GM18505 (cell line): ENCODE data around the gene UMODL1.
"Not testable (repeated sequence)": the region's sequence is repeated elsewhere in the genome, so short reads cannot be mapped to it uniquely, and the experiment has no call there.

ENCODE experiments used
- ATAC-seq: cut with Tn5 transposase; IDR thresholded peaks from one replicate; pipeline ENCODE4 v1.9.1; 2021; ENCODE audit not compliant: unreplicated experiment
- POLR2A ChIP-seq: IDR thresholded peaks from 4 replicates; pipeline ENCODE4 v1.6.1; 2011; ENCODE audit warnings: borderline replicate concordance; ENCODE audit not compliant: insufficient read depth, insufficient read length; ENCODE audit errors: extremely low read depth

The UMODL1 gene

DNA sequence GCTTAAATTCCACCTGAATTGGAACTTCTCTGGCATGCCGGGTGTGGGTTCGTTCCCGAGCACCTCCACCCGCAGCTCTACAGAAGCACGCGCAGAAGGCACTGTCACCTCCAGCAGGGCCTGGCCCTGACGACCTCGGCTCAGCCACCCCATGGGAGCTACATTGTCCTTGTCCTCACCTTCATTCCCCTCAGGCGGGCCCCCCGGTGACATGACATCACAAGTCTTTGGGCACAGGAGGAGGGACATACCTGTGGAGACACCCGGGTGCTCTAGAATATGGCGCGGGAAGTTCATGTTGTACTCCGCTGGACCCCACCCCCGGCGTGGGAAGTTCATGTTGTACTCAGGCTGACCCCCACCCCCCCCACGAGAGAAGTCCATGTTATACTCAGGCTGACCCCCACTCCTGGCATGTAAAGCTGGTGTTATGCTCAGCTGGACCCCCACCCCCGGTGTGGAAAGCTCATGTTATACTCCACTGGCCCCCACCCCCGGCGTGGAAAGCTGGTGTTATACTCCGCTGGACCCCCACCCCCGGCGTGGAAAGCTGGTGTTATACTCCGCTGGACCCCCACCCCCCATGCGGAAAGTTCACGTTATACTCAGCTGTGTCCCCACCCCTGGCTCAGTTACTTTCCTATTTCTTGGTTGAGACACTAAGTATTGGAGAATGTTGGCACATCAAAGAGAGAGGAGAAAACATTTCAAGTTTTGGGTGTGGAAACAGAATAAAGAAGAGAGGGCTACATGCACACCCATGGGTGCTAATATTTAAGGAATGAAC is 37.6 kb downstream of the UMODL1 start:
- TF ChIP-seq POLR2A = no peak
- no peak for ATAC-seq

DNA sequence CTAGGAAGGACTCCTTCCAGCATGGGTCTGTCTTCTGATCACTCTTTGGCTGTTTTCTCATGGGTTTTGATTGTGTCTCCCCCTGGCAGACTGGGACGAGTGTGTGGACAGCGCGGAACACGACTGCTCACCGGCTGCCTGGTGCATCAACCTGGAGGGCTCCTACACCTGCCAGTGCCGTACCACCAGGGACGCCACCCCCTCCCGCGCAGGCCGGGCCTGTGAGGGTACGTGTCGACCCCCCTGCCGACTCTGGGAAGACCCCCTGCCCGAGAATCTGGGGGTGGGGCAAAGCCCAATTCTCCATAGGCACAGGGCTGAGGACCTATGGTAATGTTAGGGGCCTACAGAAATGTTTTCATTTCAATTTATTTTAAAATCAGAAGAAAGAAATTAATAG is 38.4 kb downstream of the UMODL1 start:
- no peak for TF ChIP-seq POLR2A

DNA sequence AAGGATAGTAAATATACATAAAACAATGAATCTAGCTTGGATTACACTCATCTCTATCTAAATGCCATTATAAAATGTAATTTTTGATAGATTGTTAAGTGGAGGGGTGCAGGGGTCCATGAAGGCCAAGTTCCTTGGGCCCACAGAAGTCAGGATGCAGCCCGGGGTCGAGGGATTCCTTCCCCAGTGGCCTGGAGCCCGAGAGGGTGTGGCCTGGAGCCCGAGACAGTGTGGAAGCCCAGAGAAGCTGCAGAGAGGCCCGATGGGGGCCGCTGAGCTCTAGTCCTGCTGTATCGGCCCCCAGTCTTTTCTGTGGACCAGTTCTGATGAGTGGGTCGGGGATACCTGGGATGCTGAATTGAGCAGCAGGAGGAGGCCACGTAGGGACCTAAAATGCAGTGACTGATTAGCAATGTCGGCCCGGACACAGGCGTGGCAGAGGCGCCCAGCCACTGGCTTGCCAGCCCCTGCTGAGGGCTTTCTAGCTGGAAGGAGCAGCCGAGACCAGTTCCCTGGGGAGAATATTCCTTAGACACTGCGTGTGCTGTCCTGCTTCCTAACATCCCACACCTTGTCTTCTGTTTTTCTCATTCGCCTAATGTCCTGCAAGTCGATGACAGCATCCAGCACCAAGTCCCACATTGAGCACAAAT is 38.9 kb downstream of the UMODL1 start:
- TF ChIP-seq POLR2A = no peak
- no peak for ATAC-seq

More for the DNA sequence above, 38.4 kb downstream of the UMODL1 start:
- ATAC-seq = no peak

DNA sequence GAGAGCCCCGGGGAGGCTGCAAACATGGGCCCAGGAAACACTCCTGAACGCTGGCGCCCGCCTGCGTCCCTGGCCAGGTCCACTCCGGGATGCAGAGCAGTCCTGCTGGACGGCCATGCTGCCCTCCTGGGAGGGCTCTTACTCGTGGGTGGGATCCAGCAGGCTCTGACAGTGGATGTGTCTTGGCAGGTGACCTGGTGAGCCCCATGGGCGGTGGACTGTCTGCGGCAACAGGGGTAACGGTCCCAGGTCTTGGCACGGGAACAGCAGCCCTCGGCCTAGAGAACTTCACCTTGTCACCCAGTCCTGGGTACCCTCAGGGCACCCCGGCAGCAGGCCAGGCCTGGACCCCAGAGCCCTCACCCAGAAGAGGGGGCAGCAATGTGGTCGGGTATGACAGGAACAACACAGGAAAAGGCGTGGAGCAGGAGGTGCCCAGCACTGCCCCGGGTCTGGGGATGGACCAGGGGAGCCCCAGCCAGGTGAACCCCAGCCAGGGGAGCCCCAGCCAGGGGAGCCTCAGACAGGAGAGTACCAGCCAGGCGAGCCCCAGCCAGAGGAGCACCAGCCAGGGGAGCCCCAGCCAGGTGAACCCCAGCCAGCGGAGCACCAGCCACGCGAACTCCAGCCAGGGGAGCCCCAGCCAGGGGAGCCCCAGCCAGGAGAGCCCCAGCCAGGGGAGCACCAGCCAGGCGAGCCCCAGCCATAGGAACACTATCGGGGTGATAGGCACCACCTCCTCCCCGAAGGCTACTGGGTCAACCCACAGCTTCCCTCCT is 39.8 kb downstream of the UMODL1 start:
- TF ChIP-seq POLR2A = no peak
- ATAC-seq = no peak

DNA sequence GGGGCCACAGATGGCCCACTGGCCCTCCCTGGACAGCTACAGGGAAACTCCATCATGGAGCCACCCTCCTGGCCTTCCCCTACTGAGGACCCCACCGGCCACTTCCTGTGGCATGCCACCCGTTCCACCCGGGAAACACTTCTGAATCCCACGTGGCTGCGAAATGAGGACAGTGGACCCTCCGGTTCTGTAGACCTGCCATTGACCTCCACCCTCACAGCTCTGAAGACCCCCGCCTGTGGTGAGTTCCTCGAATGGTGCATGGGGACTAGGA is 40.3 kb downstream of the UMODL1 start:
- no peak for ATAC-seq
- no peak for TF ChIP-seq POLR2A

DNA sequence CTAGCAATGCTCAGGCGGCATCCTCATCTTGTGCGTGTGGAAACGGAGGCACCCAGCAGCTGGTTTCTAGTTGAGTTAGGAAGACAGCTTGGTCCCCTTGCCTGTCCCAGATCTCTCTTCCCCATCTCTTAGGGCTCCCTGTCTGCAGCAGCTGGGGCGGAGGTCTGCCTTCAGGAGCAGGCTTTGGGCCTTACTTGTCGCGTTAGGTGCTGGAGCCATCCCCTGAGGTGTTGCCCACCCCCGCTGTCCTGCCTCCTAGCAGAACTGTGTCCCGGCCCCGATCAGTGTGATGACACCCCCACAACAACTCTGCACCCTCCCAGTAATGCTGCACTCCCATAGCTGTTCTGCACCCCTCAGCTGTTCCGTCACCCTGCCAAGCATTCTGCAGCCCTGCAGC is 40.7 kb downstream of the UMODL1 start:
- no peak for ATAC-seq
- no peak for TF ChIP-seq POLR2A

DNA sequence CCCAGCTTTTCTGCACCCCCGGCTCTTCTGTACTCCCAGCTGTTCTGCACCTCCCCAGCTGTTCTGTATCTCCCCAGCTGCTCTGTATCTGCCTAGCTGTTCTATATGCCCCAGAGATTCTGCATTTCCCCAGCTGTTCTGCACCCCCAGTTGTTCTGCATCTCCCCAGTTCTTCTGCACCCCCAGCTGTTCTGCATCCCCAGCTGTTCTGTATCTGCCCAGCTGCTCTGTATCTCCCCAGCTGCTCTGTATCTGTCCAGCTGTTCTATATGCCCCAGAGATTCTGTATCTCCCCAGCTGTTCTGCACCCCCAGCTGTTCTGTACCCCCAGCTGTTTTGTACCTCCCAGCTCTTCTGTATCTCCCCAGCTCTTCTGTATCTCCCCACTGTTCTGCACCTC is 41.1 kb downstream of the UMODL1 start:
- ATAC-seq = no peak
- TF ChIP-seq POLR2A = no peak

DNA sequence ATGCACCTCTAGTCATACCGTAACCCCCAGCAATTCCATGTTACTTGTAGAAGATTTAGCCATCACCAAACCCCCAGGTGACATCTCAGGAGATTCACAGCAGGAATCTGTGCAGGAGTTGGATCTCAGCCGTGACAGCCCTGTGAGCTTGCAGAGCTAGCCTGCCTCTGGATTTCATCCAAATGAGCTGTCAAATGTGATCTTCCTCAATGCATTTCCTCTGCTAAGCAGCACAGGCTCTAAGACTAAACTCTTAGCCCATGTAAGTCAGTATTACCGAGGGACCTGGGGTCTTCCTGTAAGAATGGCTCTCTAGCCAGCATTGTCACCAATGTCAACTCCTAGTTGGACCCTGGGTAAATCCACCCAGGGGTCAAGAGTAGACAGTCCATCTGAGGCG is 41.7 kb downstream of the UMODL1 start:
- no peak for ATAC-seq
- TF ChIP-seq POLR2A = no peak

DNA sequence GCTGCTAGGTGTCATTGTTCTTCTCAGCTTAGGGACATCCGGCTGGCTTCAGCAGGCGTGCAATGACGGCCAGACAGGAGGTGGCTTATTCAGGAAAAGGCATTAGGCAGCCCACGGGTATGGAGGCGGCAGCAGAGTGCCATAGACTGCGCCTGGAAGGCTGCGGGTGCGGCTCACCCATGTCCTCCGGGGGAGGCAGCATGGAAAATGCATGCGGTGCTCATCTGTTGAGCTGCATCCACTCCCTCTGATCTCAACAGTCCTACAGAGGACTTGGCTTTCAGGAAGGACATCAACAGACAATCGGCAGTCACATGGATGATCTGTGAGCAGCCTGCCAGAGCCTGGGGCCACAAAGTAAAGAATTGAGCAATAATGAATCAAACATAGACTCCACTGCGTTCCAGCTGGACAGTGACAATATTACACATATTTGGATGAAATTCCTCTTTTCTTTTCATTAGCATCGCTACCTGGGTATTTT is 42.9 kb downstream of the UMODL1 start:
- ATAC-seq = no peak
- TF ChIP-seq POLR2A = no peak

DNA sequence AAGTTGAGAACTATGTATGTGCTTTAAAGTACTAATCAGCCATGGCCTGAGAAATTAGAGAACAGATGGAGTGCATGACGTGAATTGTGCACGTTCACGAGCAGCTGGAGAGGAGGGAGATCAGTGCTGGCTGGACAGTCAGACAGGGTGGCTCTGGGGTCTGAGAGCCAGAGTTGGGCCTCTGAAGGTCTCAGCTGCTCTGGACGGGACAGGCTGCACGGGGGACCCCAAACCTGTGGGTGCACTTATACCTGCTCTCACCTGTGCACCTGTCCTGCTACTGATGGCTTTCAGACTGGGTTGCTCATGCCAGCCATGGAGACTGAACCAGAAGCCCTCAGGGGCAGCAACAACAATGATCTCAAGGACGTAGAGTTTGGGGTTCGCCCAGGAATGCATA is 43.5 kb downstream of the UMODL1 start:
- no peak for ATAC-seq
- TF ChIP-seq POLR2A = no peak

DNA sequence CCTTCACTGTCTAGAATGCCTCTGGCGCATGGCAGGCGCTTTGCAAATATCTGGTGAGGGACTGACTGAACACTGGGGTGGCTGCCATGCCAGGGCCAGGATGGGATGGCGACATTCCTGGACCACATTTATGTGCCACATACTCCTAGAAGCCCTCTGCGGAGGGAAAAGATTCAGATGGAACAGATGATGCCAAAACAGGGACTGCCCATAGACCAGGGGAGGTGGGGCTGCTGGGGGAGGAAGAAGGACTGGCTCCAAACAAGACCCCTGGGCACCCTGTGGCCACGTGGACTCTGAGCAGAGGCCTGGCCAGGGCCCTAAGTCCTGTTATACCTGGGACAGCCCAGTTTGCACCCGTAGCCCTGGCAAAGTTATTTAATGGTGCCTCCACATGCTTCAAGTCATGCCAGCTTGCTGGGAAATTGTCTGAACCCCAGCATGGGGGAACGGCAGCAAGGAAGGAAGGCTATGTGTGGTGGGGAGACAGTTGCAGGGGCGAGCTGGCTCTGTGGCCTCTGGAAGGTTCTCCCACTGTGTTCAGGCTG is 44.1 kb downstream of the UMODL1 start:
- no peak for TF ChIP-seq POLR2A
- no peak for ATAC-seq

DNA sequence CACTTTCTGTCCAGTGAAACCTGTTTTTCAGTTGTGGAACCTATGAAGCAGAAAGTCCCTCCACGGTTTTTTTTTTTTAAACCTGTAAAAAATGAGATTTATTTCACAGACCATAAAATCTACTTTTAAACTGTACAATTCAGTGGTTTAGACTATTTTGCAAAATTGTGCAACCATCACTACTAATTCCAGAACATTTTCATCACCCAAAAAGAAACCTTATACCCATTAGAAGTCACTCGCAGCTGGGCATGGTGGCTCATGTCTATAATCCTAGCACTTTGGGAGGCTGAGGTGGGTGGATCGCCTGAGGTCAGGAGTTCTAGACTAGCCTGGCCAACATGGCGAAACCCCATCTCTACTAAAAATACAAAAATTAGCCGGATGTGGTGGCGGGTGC is 45.4 kb downstream of the UMODL1 start:
- ATAC-seq = not testable (repeated sequence)

DNA sequence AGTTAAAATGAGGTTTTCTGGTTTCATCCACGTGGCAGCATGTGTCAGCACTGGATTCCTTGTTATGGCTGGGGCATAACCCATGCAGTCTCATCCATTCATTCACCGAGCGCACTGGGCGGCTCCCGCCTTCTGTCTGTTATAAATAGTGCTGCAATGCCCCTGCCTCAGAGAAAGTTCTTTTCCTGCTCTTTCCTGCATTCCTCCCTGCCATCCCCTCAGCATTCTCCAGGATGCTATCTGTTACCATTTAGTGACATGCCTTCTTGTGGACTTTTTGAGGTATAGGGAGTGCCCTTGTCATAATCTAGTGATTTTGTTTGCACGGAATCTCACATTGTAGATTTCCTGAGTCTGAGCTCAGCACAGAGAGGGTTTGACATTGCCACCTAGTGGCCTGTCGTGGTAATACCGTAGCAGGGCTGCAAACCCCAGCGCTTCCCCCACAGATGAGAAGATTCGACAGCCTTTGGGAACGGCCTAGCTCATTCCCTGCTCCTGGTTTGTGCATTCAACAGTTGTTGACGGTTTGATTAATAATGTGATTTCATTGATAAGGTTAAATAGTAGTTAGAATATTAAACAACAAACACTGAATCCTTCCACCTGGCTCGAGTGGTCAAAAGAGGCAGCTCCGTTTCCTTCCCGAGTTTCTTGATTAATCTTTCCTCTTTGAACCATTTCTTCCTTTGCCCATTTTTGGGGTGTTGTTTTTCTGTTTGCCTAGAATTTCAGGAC is 46.3 kb downstream of the UMODL1 start:
- no peak for TF ChIP-seq POLR2A
- ATAC-seq = no peak
